IMR-90 (cell line): ENCODE data around the gene NDUFAF8. TPM values are rescaled to one million over a fixed set of nuclear protein-coding genes. Genes with fewer than 3 reads are reported as not detected.

Source experiments
- ATAC-seq: fragments of 200-7000 bp; cut with Tn5 transposase; 2 replicates; pipeline ENCODE4 v1.9.1; 2020; ENCODE audit warnings: low read depth, mild to moderate bottlenecking, moderate library complexity
- BruUV-seq: library from RNA; stranded (reverse); fragments of 400-500 nt; replicated peaks from 2 replicates; lab custom pipeline; 2021; lab: Mats Ljungman, UMichigan
- CTCF ChIA-PET: fragments of 300-600 bp; formaldehyde crosslinking; extraction: SDS; loops from one replicate; lab custom pipeline; 2021; ENCODE audit warnings: antibody characterized with exemption; lab: Yijun Ruan, JAX
- POLR2A ChIA-PET: fragments of 300-600 bp; sonication (Branson Sonifier 250); formaldehyde crosslinking; loops from one replicate; lab custom pipeline; 2022; ENCODE audit warnings: antibody characterized with exemption; ENCODE audit not compliant: unreplicated experiment; lab: Charles Lee
- DNase-seq: peaks from one replicate; pipeline ENCODE4 v3.0.0; 2013
- H2AFZ ChIP-seq: replicated peaks from 2 replicates; pipeline ENCODE3; 2013; ENCODE audit warnings: low read length, mild to moderate bottlenecking; ENCODE audit not compliant: poor library complexity
- H2AK5ac ChIP-seq: 2 replicates; pipeline ENCODE4 v1.6.1; 2013; ENCODE audit warnings: low read depth, low read length, inconsistent platforms
- H2AK9ac ChIP-seq: replicated peaks from 2 replicates; pipeline ENCODE3; 2013; ENCODE audit warnings: mild to moderate bottlenecking, low read depth, low read length, moderate library complexity; ENCODE audit not compliant: poor library complexity
- H2BK120ac ChIP-seq: 2 replicates; pipeline ENCODE4 v1.6.1; 2013; ENCODE audit warnings: low read depth, low read length, inconsistent platforms
- H2BK15ac ChIP-seq: 3 replicates; pipeline ENCODE4 v1.6.1; 2013; ENCODE audit warnings: low read depth, low read length, inconsistent platforms
- H2BK20ac ChIP-seq: 2 replicates; pipeline ENCODE4 v1.6.1; 2013; ENCODE audit warnings: low read depth, mild to moderate bottlenecking, inconsistent platforms, low read length, moderate library complexity
- H2BK5ac ChIP-seq: 2 replicates; pipeline ENCODE4 v1.6.1; 2013; ENCODE audit warnings: mild to moderate bottlenecking, low read depth, low read length, inconsistent platforms; ENCODE audit not compliant: poor library complexity, severe bottlenecking
- H3K14ac ChIP-seq: replicated peaks from 2 replicates; pipeline ENCODE4 v1.6.1; 2013; ENCODE audit warnings: low read depth, low read length, inconsistent platforms
- H3K18ac ChIP-seq: 2 replicates; pipeline ENCODE4 v1.6.1; 2013; ENCODE audit warnings: low read depth, low read length, control low read depth
- H3K23ac ChIP-seq: 2 replicates; pipeline ENCODE4 v1.6.1; 2013; ENCODE audit warnings: low read depth, low read length, inconsistent platforms
- H3K27ac ChIP-seq: 2 replicates; pipeline ENCODE4 v1.5.1; 2013; ENCODE audit warnings: mild to moderate bottlenecking, control low read depth, low read length; ENCODE audit not compliant: insufficient read depth
- H3K27me3 ChIP-seq: 2 replicates; pipeline ENCODE4 v1.6.1; 2013; ENCODE audit warnings: low read length; ENCODE audit not compliant: control insufficient read depth, insufficient read depth
- H3K36me3 ChIP-seq: 2 replicates; pipeline ENCODE4 v1.6.1; 2013; ENCODE audit warnings: low read length, mixed read lengths; ENCODE audit not compliant: control insufficient read depth, insufficient read depth
- H3K4ac ChIP-seq: 2 replicates; pipeline ENCODE4 v1.6.1; 2013; ENCODE audit warnings: low read depth, low read length, inconsistent platforms
- H3K4me1 ChIP-seq: 2 replicates; pipeline ENCODE4 v1.6.1; 2013; ENCODE audit warnings: low read length, mixed read lengths; ENCODE audit not compliant: control insufficient read depth, insufficient read depth
- H3K4me2 ChIP-seq: 2 replicates; pipeline ENCODE4 v1.6.1; 2013; ENCODE audit warnings: low read depth, mild to moderate bottlenecking, control low read depth, low read length, moderate library complexity
- H3K4me3 ChIP-seq: 2 replicates; pipeline ENCODE4 v1.5.1; 2013; ENCODE audit warnings: low read depth, mild to moderate bottlenecking, control low read depth, low read length, moderate library complexity; ENCODE audit not compliant: insufficient read depth
- H3K56ac ChIP-seq: 2 replicates; pipeline ENCODE4 v1.6.1; 2013; ENCODE audit warnings: low read length, inconsistent platforms; ENCODE audit not compliant: insufficient read depth; ENCODE audit errors: extremely low read depth
- H3K79me1 ChIP-seq, 2 experiments: 2 replicates each; pipeline ENCODE4 v1.6.1; 2013; ENCODE audit warnings: low read length in 2 of 2, inconsistent platforms in 1 of 2, low read depth in 1 of 2
- H3K9ac ChIP-seq: 2 replicates; pipeline ENCODE4 v1.6.1; 2013; ENCODE audit warnings: low read depth, low read length, control low read depth
- H3K9me1 ChIP-seq: 2 replicates; pipeline ENCODE4 v1.6.1; 2013; ENCODE audit warnings: low read length, inconsistent platforms; ENCODE audit not compliant: insufficient read depth
- H3K9me3 ChIP-seq: 2 replicates; pipeline ENCODE4 v1.6.1; 2013; ENCODE audit warnings: low read length; ENCODE audit not compliant: control insufficient read depth, insufficient read depth
- H4K20me1 ChIP-seq: 2 replicates; pipeline ENCODE4 v1.6.1; 2013; ENCODE audit warnings: low read length, inconsistent platforms; ENCODE audit not compliant: insufficient read depth
- H4K5ac ChIP-seq: 2 replicates; pipeline ENCODE4 v1.6.1; 2013; ENCODE audit warnings: mild to moderate bottlenecking, low read depth, low read length, control low read depth
- H4K8ac ChIP-seq, 2 experiments: 2 replicates each; pipeline ENCODE4 v1.6.1; 2013; ENCODE audit warnings: low read depth in 2 of 2, low read length in 2 of 2, control low read depth in 1 of 2, inconsistent platforms in 1 of 2
- H4K91ac ChIP-seq: 2 replicates; pipeline ENCODE4 v1.6.1; 2013; ENCODE audit warnings: low read depth, low read length, inconsistent platforms; ENCODE audit not compliant: insufficient read depth
- BHLHE40 ChIP-seq: fragments of 150-350 bp; IDR thresholded peaks from 2 replicates; pipeline ENCODE4 v1.6.1; 2016; ENCODE audit warnings: mild to moderate bottlenecking, low read depth, low read length
- CEBPB ChIP-seq: IDR thresholded peaks from 2 replicates; pipeline ENCODE4 v1.6.1; 2012; ENCODE audit warnings: low read depth, low read length, improper control_type of control experiment
- CHD1 ChIP-seq: IDR thresholded peaks from 2 replicates; pipeline ENCODE4 v1.6.1; 2012; ENCODE audit warnings: low read depth, low read length, improper control_type of control experiment
- FOS ChIP-seq: fragments of 150-350 bp; IDR thresholded peaks from 2 replicates; pipeline ENCODE4 v1.6.1; 2016; ENCODE audit warnings: low read depth, low read length
- MAFK ChIP-seq: IDR thresholded peaks from 2 replicates; pipeline ENCODE4 v1.6.1; 2012; ENCODE audit warnings: low read depth, low read length, improper control_type of control experiment
- MAZ ChIP-seq: IDR thresholded peaks from 2 replicates; pipeline ENCODE4 v1.6.1; 2012; ENCODE audit warnings: low read depth, mild to moderate bottlenecking, low read length, improper control_type of control experiment, moderate library complexity, borderline replicate concordance
- MXI1 ChIP-seq: IDR thresholded peaks from 2 replicates; pipeline ENCODE4 v1.6.1; 2012; ENCODE audit warnings: low read depth, mild to moderate bottlenecking, low read length, moderate library complexity, borderline replicate concordance
- NFE2L2 ChIP-seq: fragments of 150-350 bp; IDR thresholded peaks from 2 replicates; pipeline ENCODE4 v1.6.1; 2016; ENCODE audit warnings: low read depth, mild to moderate bottlenecking, low read length
- POLR2A ChIP-seq: IDR thresholded peaks from 2 replicates; pipeline ENCODE4 v1.6.1; 2012; ENCODE audit warnings: mild to moderate bottlenecking, low read depth, low read length
- RAD21 ChIP-seq: IDR thresholded peaks from 2 replicates; pipeline ENCODE4 v1.6.1; 2012; ENCODE audit warnings: low read length, improper control_type of control experiment
- RCOR1 ChIP-seq: IDR thresholded peaks from 2 replicates; pipeline ENCODE4 v1.6.1; 2012; ENCODE audit warnings: mild to moderate bottlenecking, low read length, improper control_type of control experiment; ENCODE audit not compliant: insufficient replicate concordance
- RFX5 ChIP-seq: IDR thresholded peaks from 2 replicates; pipeline ENCODE4 v1.8.0; 2012; ENCODE audit warnings: low read depth, mild to moderate bottlenecking, low read length, moderate library complexity
- SMC3 ChIP-seq: fragments of 150-350 bp; IDR thresholded peaks from 2 replicates; pipeline ENCODE4 v1.6.1; 2016; ENCODE audit warnings: low read depth, mild to moderate bottlenecking, antibody characterized with exemption, low read length, moderate library complexity
- WGBS, 2 experiments: methylation state at CpG; one replicate each; pipeline versions ENCODE4 v1.1.5 to v1.1.7; 2013; ENCODE audit warnings: missing lambda C conversion rate in 2 of 2; ENCODE audit not compliant: insufficient read length in 1 of 2; ENCODE audit errors: extremely low coverage in 2 of 2; 5-methylcytosine and 5-hydroxymethylcytosine counted together
- dilution Hi-C: fragments of 300-500 bp; cut with HindIII; formaldehyde crosslinking; loops from one replicate; pipeline ENCODE4 v1.14.3; 2018; ENCODE audit warnings: low sequenced_read_pairs; ENCODE audit not compliant: unreplicated experiment
- in situ Hi-C: fragments of 300-500 bp; cut with MboI; formaldehyde crosslinking; loops from 3 replicates; pipeline ENCODE4 v1.14.3; 2019; ENCODE audit warnings: low sequenced_read_pairs, inconsistent platforms, mixed read lengths
- intact Hi-C: fragments of 100-400 bp; cut with micrococcal nuclease; formaldehyde crosslinking; loops from 2 replicates; pipeline ENCODE4 v1.10.0; 2022
- polyA plus RNA-seq, 3 experiments: library from polyadenylated mRNA; depleted of rRNA; stranded (reverse); fragments of >200 nt; gene quantifications; 2 replicates each; pipeline ENCODE4 v1.2.3, GENCODE V29; 2012; ENCODE audit warnings: low replicate concordance in 1 of 3
- total RNA-seq: library from RNA; depleted of rRNA; stranded (reverse); fragments of >200 nt; gene quantifications from 2 replicates; pipeline ENCODE4 v1.2.3, GENCODE V29; 2012
- TF ChIP-seq, protein P1 (sequence below): fragments of 150-350 bp; IDR thresholded peaks from 2 replicates; pipeline ENCODE4 v1.6.1; 2016; ENCODE audit warnings: low read depth, mild to moderate bottlenecking, low read length, moderate library complexity, borderline replicate concordance
- TF ChIP-seq, protein P2 (sequence below): conservative IDR thresholded peaks from 2 replicates; pipeline ENCODE4 v1.5.1; 2012; ENCODE audit warnings: mild to moderate bottlenecking, low read depth, low read length, improper control_type of control experiment
- TF ChIP-seq, protein P3 (sequence below): fragments of 150-350 bp; IDR thresholded peaks from 2 replicates; pipeline ENCODE4 v1.6.1; 2017; ENCODE audit warnings: mild to moderate bottlenecking, antibody characterized with exemption, low read length, low read depth

Gene NDUFAF8
- total and polyA plus RNA-seq, 2 of the 4 experiments (the other 2 are of a cell fraction) = 11.1 to 65.0 TPM

DNA sequence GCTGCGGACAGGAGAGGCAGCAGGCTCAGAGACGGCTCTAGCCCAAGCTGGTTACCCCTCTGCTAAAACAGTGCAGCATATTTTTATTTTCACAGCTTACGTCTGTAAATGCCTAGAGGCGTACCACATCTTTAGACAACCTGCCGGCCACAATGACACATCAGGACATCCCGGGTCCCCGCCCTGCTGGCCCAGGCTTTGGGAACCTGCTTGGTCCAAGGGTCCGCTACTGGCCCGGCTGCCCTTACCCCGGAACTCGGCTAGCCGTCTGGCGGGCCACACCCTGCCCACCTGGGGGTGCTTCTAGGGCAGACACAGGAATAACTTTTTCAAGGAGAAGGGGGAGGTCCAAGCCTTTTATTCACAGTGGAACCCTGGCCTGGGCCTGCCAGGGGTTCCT lies 20.7 kb upstream of the NDUFAF8 start:
- in situ Hi-C loops (no loop called here), dilution Hi-C loops (no loop called here), intact Hi-C loops (no loop called here)
- ATAC-seq = no peak
- no peak overlapping the region for H4K5ac ChIP-seq
- no peak overlapping the region for H3K4ac ChIP-seq
- no peak overlapping the region for H2AFZ ChIP-seq
- no peak for DNase-seq
- peaks cover 6% of the 10 kb centered on the region; the same call in 1 of the 2 replicates for H3K4me1 ChIP-seq
- no peak overlapping the region for H2BK20ac ChIP-seq
- H4K8ac ChIP-seq = no peak overlapping the region
- H3K36me3 ChIP-seq = peaks cover 5% of the 10 kb centered on the region; the same call in 1 of the 2 replicates
- H3K4me2 ChIP-seq = no peak overlapping the region
- H2AK5ac ChIP-seq = no peak overlapping the region
- H3K4me3 ChIP-seq = no peak overlapping the region
- H3K14ac ChIP-seq = no peak overlapping the region
- H3K56ac ChIP-seq = no peak overlapping the region
- 90% methylated on average over 5 of the region's 13 CpGs; no CpG with 5 or more reads in 1 of the 2 experiments for WGBS, 2 experiments
- H3K9me1 ChIP-seq = no peaks in the 10 kb centered on the region; the same call in none of the 2 replicates
- no peak overlapping the region for H3K9ac ChIP-seq
- H3K23ac ChIP-seq = no peak overlapping the region
- no peak overlapping the region for H2BK15ac ChIP-seq
- no peak overlapping the region for H3K18ac ChIP-seq
- H2BK120ac ChIP-seq = no peak overlapping the region
- H2AK9ac ChIP-seq = no peak overlapping the region
- H4K20me1 ChIP-seq = no peaks in the 10 kb centered on the region; the same call in 1 of the 2 replicates
- CTCF ChIA-PET = no interaction called here
- no peak overlapping the region for H2BK5ac ChIP-seq
- no TSS peak for BruUV-seq
- no peak overlapping the region for H4K91ac ChIP-seq
- peaks cover 11 to 23% of the 10 kb centered on the region in 2 experiments; a peak in 3 of 4 replicates for H3K79me1 ChIP-seq
- no peak overlapping the region for H3K27ac ChIP-seq
- TF ChIP-seq RCOR1 (no peak), MAZ (no peak), NFE2L2 (no peak), SMC3 (no peak), MXI1 (no peak), MAFK (no peak), RFX5 (no peak), POLR2A (no peak), BHLHE40 (no peak), RAD21 (no peak), CEBPB (no peak), CHD1 (no peak), FOS (no peak)
- TF ChIP-seq, protein P1, sequence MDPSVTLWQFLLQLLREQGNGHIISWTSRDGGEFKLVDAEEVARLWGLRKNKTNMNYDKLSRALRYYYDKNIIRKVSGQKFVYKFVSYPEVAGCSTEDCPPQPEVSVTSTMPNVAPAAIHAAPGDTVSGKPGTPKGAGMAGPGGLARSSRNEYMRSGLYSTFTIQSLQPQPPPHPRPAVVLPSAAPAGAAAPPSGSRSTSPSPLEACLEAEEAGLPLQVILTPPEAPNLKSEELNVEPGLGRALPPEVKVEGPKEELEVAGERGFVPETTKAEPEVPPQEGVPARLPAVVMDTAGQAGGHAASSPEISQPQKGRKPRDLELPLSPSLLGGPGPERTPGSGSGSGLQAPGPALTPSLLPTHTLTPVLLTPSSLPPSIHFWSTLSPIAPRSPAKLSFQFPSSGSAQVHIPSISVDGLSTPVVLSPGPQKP = no peak
- TF ChIP-seq, protein P2, sequence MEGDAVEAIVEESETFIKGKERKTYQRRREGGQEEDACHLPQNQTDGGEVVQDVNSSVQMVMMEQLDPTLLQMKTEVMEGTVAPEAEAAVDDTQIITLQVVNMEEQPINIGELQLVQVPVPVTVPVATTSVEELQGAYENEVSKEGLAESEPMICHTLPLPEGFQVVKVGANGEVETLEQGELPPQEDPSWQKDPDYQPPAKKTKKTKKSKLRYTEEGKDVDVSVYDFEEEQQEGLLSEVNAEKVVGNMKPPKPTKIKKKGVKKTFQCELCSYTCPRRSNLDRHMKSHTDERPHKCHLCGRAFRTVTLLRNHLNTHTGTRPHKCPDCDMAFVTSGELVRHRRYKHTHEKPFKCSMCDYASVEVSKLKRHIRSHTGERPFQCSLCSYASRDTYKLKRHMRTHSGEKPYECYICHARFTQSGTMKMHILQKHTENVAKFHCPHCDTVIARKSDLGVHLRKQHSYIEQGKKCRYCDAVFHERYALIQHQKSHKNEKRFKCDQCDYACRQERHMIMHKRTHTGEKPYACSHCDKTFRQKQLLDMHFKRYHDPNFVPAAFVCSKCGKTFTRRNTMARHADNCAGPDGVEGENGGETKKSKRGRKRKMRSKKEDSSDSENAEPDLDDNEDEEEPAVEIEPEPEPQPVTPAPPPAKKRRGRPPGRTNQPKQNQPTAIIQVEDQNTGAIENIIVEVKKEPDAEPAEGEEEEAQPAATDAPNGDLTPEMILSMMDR = no peak
- TF ChIP-seq, protein P3, sequence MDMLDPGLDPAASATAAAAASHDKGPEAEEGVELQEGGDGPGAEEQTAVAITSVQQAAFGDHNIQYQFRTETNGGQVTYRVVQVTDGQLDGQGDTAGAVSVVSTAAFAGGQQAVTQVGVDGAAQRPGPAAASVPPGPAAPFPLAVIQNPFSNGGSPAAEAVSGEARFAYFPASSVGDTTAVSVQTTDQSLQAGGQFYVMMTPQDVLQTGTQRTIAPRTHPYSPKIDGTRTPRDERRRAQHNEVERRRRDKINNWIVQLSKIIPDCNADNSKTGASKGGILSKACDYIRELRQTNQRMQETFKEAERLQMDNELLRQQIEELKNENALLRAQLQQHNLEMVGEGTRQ = no peak
- POLR2A ChIA-PET = no interaction called here
- H3K27me3 ChIP-seq = no peaks in the 10 kb centered on the region
- H3K9me3 ChIP-seq = no peaks in the 10 kb centered on the region
